ENCODE measurements around the gene NRXN2.
"Not testable (repeated sequence)": the region's sequence is repeated elsewhere in the genome, so short reads cannot be mapped to it uniquely, and the experiment has no call there.

The NRXN2 gene

GRCh38 chr11:64711138-64711955 lies 11.7 kb downstream of the NRXN2 start:
- no peak for DNase-seq

GRCh38 chr11:64710418-64711137 lies 12.4 kb downstream of the NRXN2 start:
- DNase-seq, result no peak

DNA sequence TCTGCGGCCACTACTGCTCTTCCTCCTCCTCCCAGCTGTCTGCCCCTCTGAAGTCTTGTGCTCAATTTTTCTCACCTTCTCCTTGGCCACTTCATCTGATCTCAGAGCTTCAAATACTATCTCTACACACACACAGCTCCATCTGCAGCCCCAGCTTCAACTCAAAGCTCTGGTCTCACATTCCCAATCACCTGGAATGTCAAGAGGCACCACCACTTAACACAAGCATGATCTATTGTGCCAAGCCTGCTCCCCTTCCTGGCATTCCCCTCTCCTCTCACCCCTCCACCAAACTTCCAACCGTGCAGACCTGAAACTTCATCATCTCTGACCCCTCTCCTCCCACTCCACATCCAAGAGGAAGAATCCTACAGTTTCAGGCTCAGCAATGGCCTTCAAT lies 17.5 kb downstream of the NRXN2 start:
- no peak for DNase-seq

DNA sequence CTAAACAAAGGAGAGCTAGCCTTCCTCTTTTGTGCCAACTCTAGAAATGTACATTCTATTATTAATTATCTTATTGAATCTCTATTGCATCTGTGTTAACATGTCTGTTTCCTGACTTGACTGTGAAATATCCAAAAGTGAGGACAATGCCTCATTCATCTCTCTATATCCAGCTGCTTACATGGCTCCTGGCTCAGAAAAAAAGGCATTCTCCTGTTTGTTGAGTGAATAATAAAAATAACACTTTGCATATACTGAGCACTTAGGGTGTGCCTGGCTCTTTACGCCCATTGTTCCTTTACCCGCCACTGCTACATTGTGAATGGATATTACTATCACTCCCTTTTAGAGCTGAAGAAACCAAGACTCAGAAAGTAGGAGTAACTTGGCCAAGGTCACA lies 19.9 kb downstream of the NRXN2 start:
- no peak for DNase-seq

- not testable (repeated sequence) for DNase-seq
These were observed 21.0 kb downstream of the NRXN2 start for GRCh38 chr11:64701956-64702355.

DNA sequence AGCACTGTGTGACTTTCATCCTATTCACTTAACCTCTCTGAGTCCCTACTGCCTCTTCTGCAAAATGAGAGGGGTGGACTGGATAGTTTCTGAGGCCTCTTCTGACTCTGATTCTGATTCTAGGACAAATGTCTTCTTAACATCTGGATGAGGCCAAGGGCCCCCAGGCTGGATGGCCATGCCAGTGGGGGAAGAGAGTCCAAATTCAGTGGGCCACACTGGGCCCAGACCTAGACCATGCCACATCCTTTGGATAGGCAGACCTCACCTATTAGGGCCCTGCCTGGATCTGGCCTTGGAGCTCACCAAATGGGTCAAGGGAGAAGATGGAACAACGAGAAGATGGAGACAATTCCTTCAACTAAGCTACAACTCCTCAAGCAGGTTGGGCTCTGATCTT lies 24.6 kb downstream of the NRXN2 start:
- DNase-seq, result no peak

GRCh38 chr11:64697663-64698375 lies 25.2 kb downstream of the NRXN2 start:
- no peak for DNase-seq

DNA sequence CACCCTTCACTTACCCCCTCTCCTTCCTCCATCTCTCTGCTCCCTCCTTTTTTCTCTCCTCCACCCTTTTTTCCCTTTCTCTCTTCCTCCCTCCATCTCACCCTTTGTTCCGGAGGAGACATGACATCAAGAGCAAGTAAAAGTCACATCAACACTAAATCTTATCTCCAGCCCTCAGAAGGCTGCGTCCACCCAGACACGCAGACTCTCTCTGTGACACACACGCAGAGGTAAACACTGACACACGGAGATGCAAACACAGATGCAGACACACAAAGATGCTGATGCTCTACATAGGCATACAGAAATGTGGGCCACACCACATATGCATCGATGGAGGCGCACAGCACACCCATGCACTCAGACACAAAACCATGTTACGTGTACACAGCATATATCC lies 27.0 kb downstream of the NRXN2 start:
- no peak for DNase-seq

- DNase-seq, result no peak
These were observed 27.4 kb downstream of the NRXN2 start for GRCh38 chr11:64695548-64695947.

DNA sequence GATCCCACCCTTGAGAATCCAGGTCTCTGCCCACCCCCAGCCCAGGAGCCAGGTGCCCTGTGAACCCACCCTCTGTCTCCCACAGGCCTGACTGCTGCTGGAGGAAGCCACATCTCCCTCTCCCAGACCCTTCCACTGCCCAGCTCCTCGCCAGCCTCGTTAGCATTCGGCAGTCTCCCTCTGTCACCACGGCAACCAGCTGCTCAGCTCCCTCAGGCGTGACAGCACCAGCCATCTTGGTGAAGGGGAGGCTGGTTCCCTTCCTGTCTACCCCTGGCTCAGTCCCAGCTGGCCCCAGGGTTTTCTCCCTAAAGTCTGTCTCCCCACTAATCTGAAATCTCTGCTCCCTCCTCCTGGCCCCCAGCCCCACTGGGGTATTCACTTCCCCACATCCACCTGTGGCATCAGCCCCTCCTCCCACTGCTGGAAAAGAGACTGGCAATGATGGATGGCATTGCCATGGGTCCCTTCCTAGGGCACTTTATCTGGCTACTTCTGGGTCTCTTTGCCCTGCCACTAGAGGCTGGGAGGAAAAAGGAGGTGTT lies 28.1 kb downstream of the NRXN2 start:
- peak in 42 of 56 donors; percentile 14 to 75 (median 44) for DNase-seq

DNA sequence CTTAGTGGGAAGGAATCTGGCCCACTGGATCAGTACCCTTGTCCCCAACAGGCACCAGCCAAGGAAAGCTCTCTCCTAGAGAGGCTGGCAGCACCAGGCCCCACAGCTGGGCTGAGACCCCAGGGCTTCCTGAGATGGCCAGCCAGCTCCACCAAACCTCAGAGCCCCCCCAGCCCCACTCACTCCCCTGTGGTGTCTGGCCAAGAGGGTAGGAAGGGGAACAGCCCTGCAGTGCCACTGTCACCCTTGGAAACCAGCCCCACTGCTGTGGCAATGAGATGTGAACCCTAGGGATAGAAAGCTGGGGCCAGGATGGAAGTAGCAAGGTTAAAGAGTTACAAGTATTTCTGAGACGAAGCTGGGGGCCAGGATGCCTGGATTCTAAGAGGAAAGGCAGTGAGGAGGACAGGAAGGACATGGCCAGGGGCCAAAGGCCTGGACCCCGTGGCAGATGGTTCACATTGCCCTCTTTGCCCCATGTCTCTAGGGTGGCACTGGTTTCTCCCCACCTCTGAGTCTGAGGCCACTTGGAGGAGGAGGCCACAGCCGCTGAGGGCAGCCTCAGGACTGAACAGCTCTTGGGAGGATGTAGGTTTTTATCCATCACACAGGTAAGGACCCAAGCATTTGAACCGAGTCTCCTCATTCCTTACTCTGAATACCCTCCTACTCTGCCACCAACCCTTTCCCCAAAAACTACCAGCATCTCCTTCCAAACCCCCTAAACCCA lies 28.8 kb downstream of the NRXN2 start:
- DNase-seq, result no peak

DNA sequence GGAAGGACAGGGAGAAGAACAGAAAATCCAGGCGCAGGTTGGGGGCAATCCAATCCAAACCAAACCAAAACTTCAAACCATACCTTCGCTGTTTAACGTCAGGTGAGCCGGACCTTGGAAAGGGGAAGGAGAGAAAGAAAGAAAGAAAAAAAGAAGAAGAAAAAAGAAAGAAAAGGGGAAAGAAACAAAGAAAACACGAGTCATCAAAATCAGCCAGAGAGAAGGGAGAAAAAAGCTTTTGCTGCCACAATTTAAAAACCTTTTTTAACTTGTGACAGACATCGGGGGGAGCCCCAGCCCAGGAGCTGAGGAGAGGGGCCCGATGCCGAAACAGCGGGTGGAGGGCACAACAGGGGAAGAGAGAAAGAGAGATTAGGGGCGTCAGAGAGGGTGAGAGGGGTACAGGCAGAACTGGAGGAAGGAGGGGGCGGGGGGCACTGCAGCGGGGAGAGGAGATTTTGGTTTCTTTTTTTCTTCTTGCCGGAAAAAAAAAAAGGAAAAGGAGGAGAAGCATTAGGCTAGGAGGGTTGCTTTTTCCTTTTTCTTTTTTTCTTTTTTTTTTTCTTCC lies 30.1 kb downstream of the NRXN2 start:
- no peak for DNase-seq

DNA sequence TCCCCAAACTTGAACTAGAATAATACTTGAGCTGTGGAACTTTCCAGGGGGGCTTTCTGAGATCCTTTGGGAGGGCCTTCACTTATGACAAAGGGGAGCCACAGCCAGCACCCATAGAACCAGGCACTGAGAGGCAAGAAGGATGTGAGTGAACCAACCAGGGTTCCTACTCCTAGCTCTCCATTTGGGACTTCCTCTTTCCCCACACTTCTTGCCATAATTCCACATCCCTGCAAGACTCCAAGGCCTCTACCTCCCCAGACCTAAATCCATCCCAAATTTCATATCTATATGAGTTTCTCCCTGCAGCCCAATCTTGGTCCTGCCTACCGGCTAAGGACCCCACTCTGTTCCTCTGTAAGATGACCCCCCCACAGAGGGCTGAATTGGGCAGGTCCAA lies 31.5 kb downstream of the NRXN2 start:
- no peak for DNase-seq

- no peak for DNase-seq
These were observed 32.8 kb downstream of the NRXN2 start for GRCh38 chr11:64690235-64690634.

DNA sequence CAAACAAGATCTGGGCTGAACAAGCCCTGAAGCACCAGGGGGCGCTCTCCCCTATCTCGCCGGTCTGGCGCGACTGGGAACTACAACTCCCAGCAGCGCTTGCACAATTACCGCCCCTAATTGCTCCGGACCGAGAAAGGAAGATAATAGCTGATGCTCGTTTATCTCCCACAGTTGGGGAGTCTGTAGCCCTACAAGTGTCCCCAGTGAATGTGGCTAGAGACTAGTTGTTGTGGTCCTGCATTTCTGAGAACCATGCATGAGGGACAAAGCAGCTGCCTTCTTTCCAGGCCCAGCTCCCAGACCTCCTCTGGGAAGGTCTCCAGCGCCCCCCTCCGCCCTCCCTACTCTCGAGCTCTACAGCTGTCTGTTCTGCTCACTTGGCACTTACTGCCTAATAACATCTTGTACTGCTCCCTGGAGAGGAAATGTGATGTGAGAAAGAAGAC lies 34.4 kb downstream of the NRXN2 start:
- peak; percentile 60 to 98 (median 90) for DNase-seq

GRCh38 chr11:64687643-64688533 lies 35.1 kb downstream of the NRXN2 start:
- peak in 25 of 56 donors; percentile 19 to 81 (median 57) for DNase-seq

- peak in 55 of 56 donors; percentile 51 to 99 (median 94) for DNase-seq
These were observed 35.8 kb downstream of the NRXN2 start for GRCh38 chr11:64687204-64687603.

GRCh38 chr11:64686466-64687170 lies 36.4 kb downstream of the NRXN2 start:
- peak in 2 of 56 donors; percentile 38 to 59 for DNase-seq

GRCh38 chr11:64685536-64685935 lies 37.5 kb downstream of the NRXN2 start:
- DNase-seq, result no peak
